Ovary (tissue), 3 donors: ENCODE results near the gene SMIM30.

Source experiments
- CTCF ChIP-seq, 3 donors: fragments of 450-650 bp in 2 of 3; fragments of 200-600 bp in 1 of 3; IDR thresholded peaks; one replicate each; pipeline versions ENCODE4 v1.5.1 to v1.8.0; 2016 to 2022; ENCODE audit warnings: antibody characterized with exemption in 3 of 3, mild to moderate bottlenecking in 1 of 3
- EP300 ChIP-seq: sonication (generic); formaldehyde crosslinking; IDR thresholded peaks from one replicate; pipeline ENCODE4 v1.6.1; 2017; ENCODE audit warnings: antibody characterized with exemption
- POLR2A ChIP-seq: fragments of 450-650 bp; IDR thresholded peaks from one replicate; pipeline ENCODE4 v1.6.1; 2017; ENCODE audit warnings: antibody characterized with exemption, mild to moderate bottlenecking, moderate library complexity
- donor health status: DM: no; HTN: no; CAD: no.

- TF ChIP-seq POLR2A: no peak
- TF ChIP-seq CTCF (IDR thresholded peaks at IDR 0.05): no peak
- no peak for TF ChIP-seq EP300
These were observed 26.5 kb upstream of the SMIM30 start for GRCh38 chr7:113144817-113145216.
